GM12872 (cell line): ENCODE data around the gene SDHAF2.

Experiments
- TF ChIP-seq, protein P1 (sequence below): IDR thresholded peaks from 3 replicates; pipeline ENCODE4 v1.5.1; 2011; ENCODE audit warnings: low read depth, mild to moderate bottlenecking, low read length, moderate library complexity; ENCODE audit not compliant: insufficient read depth

SDHAF2 gene

GRCh38 chr11:61487342-61488025 lies 57.6 kb downstream of the SDHAF2 start:
- TF ChIP-seq, protein P1, sequence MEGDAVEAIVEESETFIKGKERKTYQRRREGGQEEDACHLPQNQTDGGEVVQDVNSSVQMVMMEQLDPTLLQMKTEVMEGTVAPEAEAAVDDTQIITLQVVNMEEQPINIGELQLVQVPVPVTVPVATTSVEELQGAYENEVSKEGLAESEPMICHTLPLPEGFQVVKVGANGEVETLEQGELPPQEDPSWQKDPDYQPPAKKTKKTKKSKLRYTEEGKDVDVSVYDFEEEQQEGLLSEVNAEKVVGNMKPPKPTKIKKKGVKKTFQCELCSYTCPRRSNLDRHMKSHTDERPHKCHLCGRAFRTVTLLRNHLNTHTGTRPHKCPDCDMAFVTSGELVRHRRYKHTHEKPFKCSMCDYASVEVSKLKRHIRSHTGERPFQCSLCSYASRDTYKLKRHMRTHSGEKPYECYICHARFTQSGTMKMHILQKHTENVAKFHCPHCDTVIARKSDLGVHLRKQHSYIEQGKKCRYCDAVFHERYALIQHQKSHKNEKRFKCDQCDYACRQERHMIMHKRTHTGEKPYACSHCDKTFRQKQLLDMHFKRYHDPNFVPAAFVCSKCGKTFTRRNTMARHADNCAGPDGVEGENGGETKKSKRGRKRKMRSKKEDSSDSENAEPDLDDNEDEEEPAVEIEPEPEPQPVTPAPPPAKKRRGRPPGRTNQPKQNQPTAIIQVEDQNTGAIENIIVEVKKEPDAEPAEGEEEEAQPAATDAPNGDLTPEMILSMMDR, result no peak

GRCh38 chr11:61488651-61489291 lies 58.8 kb downstream of the SDHAF2 start:
- TF ChIP-seq, protein P1, result no peak

- TF ChIP-seq, protein P1, result no peak
Measured at GRCh38 chr11:61489833-61490721, 60.2 kb downstream of the SDHAF2 start.

DNA sequence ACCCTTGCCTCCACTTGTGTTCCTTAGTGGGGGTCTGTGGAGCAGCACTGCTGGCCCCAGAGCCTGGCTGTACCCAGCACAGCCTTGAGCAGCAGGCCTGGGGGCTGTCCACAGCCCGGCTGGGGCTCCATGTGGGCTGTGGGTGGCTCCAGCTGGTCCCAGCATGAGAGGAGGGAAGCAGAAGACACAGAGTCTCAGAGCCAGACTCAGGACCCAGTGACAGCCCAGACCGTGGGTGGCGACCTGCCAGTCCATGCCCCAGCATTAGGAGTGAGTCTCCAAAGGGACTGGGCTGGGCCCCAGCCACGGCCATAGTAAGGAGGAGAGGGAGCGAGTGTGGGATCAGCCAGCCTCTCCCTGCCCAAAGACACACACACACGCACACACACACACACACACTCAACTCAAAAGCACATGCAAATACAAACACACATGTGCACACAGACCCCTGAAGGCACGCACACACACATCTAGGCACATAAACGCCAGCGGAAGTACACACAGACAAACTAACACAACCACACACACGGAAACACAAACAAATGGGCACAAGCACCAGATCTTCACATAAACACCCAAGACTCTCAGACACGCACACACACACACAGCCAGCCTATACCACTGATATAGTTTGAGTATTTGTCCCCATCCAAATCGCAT lies 61.9 kb downstream of the SDHAF2 start:
- TF ChIP-seq, protein P1, result no peak

DNA sequence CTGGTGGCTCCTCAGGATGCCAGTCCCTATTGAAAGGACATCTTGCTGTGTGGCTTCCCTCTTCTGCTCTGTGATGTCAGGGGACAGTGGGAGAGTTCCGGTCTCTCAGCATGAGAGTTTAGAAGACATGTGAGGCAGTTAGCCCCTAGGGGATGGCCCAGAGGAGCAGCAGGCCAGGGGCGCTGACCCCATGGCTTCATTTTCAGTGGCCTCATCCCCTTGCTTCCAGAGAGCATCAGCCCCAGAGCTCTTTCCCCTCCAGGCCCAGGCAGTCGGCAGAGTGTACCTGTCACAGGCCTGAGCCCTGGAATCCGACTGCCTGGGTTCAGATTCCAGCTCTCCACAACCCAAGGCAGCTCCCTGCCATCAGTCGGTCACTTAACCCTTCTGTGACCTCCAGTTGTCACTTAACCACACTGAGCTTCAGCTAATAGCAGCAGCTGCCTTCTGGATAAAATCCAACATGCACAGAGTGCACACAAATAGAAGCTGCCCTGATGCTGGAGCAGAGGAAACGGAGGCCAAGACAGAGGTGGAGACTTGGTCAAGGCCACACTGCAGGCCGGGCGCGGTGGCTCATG lies 64.5 kb downstream of the SDHAF2 start:
- TF ChIP-seq, protein P1, result no peak

DNA sequence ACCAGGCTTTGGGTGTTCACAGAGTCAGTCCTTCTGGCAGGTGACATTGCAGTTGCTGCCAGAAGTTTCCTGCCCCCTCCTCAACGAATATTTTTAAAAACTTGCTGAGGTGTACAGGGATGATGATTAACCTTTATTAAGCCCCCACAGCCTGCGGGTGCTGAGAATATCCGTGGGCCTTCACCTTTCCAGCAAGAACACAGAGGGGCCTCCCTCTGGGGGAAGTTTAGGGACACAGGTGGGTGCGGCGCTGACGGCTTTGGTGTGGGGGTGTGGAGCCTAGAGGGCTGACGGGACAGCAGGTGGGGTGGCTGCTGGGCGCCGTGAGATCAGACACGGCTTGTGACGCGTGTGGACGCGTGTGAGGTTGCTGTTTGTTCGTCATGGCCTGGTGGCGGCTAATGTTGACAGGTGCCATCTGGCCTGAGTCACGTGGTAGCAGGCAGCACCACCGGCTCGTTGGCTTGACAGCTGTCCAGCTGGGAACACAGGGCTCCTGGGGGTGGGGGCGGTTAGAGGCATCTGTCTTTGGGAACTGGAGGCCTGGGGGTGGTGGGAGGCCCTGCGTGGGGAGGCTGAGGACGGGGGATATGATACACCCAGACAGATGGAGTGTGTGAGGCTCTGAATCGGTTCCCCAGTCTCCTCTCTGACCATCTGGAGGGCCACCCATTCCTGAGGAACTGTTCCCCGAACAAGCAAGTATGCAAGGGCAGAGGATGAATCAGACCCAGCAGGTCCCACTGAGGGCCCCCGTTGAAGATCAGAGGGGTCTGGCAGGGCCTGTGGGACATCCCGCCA lies 66.1 kb downstream of the SDHAF2 start:
- TF ChIP-seq, protein P1, result no peak
